ENCODE results near the gene CPHXL. TPM values are rescaled to one million over a fixed set of nuclear protein-coding genes. Genes with fewer than 3 reads are reported as not detected.

The CPHXL gene
- polyA plus RNA-seq, 1 of the 3 experiments (the other 2 are of a cell fraction) = not detected

GRCh38 chr16:75703306-75703705 is 23.0 kb downstream of the CPHXL start:
- POLR2A ChIA-PET = no interaction called here
- 51% methylated on average over 4 of the region's 4 CpGs for WGBS (ENCODE audit: low lambda C conversion rate)
- CTCF ChIA-PET = no interaction called here

More at GRCh38 chr16:75703306-75703705, 23.0 kb downstream of the CPHXL start:
- Histone ChIP-seq H3K9ac (no peak overlapping the region), H3K79me2 (ENCODE audit: insufficient read depth) (no peaks in the 10 kb centered on the region), H3F3A (replicated peaks; ENCODE audit: insufficient read depth) (no peaks in the 10 kb centered on the region), H3K4me1 (ENCODE audit: control insufficient read depth in 1 of 2, insufficient read depth in 2 of 2, low read depth in 1 of 2, low read length in 1 of 2) (no peaks in the 10 kb centered on the region), H4K20me1 (ENCODE audit: insufficient read depth) (no peaks in the 10 kb centered on the region), H2AFZ (ENCODE audit: low read depth) (no peak overlapping the region), H3K4me2 (no peak overlapping the region), H3K27me3 (ENCODE audit: insufficient read depth) (no peaks in the 10 kb centered on the region), H3K9me3 (no peaks in the 10 kb centered on the region), H3K36me3 (replicated peaks in 1 of 2; ENCODE audit: control insufficient read depth in 1 of 2, insufficient read depth in 2 of 2, low read length in 1 of 2) (no peaks in the 10 kb centered on the region), H3K9me2 (no peaks in the 10 kb centered on the region), H3K4me3 (ENCODE audit: low read depth in 2 of 2, low read length in 1 of 2) (no peak overlapping the region), H3K27ac (ENCODE audit: low read depth in 2 of 2, low read length in 1 of 2) (no peak overlapping the region)
- TF ChIP-seq SMC3 (IDR thresholded peaks at IDR 0.05; ENCODE audit: low read depth, low read length) (no peak), PBX3 (IDR thresholded peaks at IDR 0.05) (no peak), REST (IDR thresholded peaks at IDR 0.05; ENCODE audit: low read depth, low read length) (no peak), ZBTB33 (IDR thresholded peaks at IDR 0.05; ENCODE audit: borderline replicate concordance, low read depth) (no peak)
- no peak for DNase-seq

Measured in SK-N-SH (cell line).